Stimulated activated memory B cell treated with anti-CD40 and anti-IgM and Interleukin-4, amounts not matched to agents 10 μg/mL and 1 μg/mL and 100 μg/mL, for 72 hours (primary cell): ENCODE data around the gene TTC5.
"Not testable (repeated sequence)": the region's sequence is repeated elsewhere in the genome, so short reads cannot be mapped to it uniquely, and the experiment has no call there.

ENCODE experiments used
- ATAC-seq: fragments of 150-1000 bp; cut with Tn5 transposase; 2 replicates; pipeline ENCODE4 v1.10.0; 2021
- H3K27ac Mint-ChIP-seq: one replicate; pipeline ENCODE4 v1.8.0; 2022; ENCODE audit warnings: mild to moderate bottlenecking, mixed read lengths
- H3K27me3 Mint-ChIP-seq: one replicate; pipeline ENCODE4 v1.8.0; 2022; ENCODE audit warnings: mixed read lengths
- H3K36me3 Mint-ChIP-seq: one replicate; pipeline ENCODE4 v1.8.0; 2022; ENCODE audit warnings: mixed read lengths
- H3K4me1 Mint-ChIP-seq: one replicate; pipeline ENCODE4 v1.8.0; 2022; ENCODE audit warnings: mixed read lengths
- H3K4me3 Mint-ChIP-seq: one replicate; pipeline ENCODE4 v1.8.0; 2022; ENCODE audit warnings: mild to moderate bottlenecking, moderate library complexity, mixed read lengths
- H3K9me3 Mint-ChIP-seq: one replicate; pipeline ENCODE4 v1.8.0; 2022; ENCODE audit warnings: mixed read lengths

Gene TTC5

DNA sequence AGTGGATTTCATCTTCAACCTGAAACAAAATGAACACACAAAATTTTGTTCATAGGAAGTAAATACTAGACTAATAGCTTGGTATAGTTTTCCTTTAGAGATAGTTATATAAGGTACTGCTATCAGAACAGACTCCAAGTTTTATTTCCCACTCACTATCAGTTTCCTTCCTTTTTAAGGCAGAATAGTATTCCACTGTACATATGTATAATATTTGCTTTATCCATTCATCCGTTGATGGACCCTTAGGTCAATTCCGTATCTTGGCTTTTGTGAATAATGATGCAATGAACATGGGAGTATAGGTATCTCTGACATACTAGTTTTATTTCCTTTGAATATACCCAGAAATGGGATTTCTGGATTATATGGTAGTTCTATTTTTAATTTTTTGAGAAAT, 23.6 kb upstream of the TTC5 start:
- H3K9me3 Mint-ChIP-seq, result no peaks in the 10 kb centered on the region
- H3K27me3 Mint-ChIP-seq, result no peaks in the 10 kb centered on the region
- H3K36me3 Mint-ChIP-seq, result peaks cover 13% of the 10 kb centered on the region
- no peak overlapping the region for H3K4me3 Mint-ChIP-seq
- ATAC-seq, result no peak
- no peak overlapping the region for H3K27ac Mint-ChIP-seq
- peaks cover 51% of the 10 kb centered on the region for H3K4me1 Mint-ChIP-seq

DNA sequence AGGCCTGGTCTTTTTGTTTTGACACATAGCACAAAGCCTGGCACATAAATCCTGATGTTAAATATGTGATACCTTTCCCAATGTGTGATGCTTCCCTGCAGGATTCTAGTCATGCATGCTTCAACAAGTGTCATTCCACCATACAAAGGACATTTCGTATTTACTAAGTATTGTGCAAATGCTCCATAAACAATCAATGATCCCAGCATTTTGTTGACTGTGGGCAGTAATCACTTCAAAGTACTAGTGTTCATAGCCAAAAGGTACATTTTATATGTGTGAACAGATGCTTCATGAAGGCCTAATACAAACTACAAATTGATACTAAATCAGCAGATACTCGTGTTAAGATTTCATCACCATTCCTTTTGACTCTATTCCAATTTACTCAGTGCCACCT, 23.0 kb upstream of the TTC5 start:
- peaks cover 19% of the 10 kb centered on the region for H3K36me3 Mint-ChIP-seq
- no peak overlapping the region for H3K27ac Mint-ChIP-seq
- peaks cover 51% of the 10 kb centered on the region for H3K4me1 Mint-ChIP-seq
- H3K9me3 Mint-ChIP-seq, result no peaks in the 10 kb centered on the region
- no peaks in the 10 kb centered on the region for H3K27me3 Mint-ChIP-seq
- no peak for ATAC-seq
- H3K4me3 Mint-ChIP-seq, result no peak overlapping the region

DNA sequence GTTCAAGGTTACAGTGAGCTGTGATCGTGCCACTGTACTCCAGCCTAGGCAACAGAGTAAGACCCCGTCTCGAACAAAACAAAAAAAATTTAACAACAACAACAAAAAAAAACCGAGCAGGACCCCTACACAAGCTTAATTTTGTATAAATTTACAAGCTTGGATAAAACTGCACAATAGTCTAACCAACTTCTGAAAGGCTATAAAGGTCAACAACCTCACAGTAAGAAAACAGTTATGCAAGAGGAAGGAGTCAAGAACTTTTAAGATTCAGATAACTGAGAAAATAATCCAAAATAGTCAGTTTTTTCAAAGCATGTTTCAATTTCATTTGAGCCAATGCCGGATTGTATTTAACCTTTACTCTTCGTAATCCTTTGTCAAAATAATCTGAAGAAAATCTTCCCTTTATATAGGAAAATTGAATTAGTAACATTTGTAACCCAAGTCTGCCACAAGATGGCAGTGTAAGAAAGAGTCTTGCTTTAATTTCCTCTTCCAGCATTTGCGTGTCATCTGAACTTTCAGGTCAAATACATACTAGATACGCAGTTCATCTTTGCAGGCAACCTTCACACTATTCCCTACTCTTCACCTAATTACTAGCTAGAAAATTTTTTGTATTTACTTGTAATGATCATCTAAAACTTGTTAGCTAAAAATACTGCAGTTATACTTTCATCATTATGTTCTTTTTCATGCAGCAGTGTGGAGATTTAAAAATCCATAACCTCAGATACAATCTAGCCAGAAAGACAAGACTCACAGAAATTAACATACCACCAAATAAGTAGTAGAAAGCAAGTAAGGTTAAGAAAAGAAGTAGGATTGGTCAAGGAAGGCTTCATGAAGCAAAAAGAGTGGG, 21.5 kb upstream of the TTC5 start:
- H3K9me3 Mint-ChIP-seq, result no peaks in the 10 kb centered on the region
- peaks cover 20% of the 10 kb centered on the region for H3K36me3 Mint-ChIP-seq
- H3K27ac Mint-ChIP-seq, result peak overlapping the region; percentile 86
- H3K4me1 Mint-ChIP-seq, result peaks cover 44% of the 10 kb centered on the region
- peak; percentile 55 for ATAC-seq
- no peaks in the 10 kb centered on the region for H3K27me3 Mint-ChIP-seq
- peak overlapping the region; percentile 57 for H3K4me3 Mint-ChIP-seq

DNA sequence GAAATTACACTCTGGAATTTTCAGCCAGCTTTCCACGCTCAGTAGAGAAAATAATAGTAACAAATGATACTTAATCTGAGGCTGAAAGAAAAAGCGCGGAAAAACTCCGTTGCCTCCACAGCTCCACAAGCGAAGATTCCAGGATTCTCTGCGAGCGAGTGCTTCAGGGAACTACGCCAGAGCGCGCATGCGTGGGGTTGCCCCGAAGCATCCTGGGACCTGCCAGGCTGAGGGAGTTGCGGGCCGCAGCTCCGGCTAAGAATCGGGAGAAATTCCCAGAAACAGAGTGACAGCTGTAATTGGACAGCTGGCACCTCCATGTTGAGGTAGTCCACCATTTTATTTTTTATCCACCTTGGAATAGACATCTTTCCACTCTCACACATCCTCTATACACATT, 12.0 kb upstream of the TTC5 start:
- no peak for ATAC-seq
- H3K36me3 Mint-ChIP-seq, result peaks cover 44% of the 10 kb centered on the region
- H3K27ac Mint-ChIP-seq, result no peak overlapping the region
- no peaks in the 10 kb centered on the region for H3K9me3 Mint-ChIP-seq
- no peaks in the 10 kb centered on the region for H3K27me3 Mint-ChIP-seq
- no peaks in the 10 kb centered on the region for H3K4me1 Mint-ChIP-seq
- no peak overlapping the region for H3K4me3 Mint-ChIP-seq

DNA sequence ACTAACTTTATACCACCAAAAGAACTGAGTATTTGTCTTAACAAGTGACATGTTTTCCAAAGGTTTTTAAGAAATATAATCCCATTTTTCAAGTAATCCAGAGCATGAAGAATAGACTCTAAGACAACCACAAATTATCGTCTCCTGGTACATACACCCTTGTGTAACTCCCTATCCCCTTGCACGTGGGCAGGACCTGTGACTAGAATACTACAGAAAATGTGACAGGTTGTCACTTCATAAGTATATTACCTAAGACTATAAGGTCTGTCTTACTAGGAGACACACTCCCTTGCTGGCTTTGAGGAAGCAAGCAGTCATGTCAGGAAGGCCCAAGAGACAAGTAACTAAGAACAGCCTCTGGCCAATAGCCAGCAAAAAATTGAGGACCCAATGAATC, 8.3 kb upstream of the TTC5 start:
- Mint-ChIP-seq H3K4me1 (no peaks in the 10 kb centered on the region), H3K36me3 (peaks cover 54% of the 10 kb centered on the region), H3K27me3 (no peaks in the 10 kb centered on the region), H3K9me3 (no peaks in the 10 kb centered on the region), H3K27ac (no peak overlapping the region), H3K4me3 (no peak overlapping the region)
- no peak for ATAC-seq

DNA sequence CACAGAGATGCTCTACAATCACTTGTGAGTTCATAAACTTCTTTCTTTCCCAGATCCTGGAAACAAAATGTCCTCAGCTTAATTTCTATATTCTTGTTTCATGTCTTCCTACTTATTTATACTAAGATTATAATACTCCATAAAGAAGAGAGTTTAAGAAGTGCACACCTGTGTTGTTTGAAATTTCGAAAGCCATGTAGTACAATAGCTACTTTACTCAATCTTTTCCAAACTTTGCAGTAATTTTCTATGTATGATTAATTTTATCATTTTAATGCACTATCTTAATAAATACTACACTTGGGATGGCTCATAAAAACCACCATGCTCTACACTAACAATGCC, 300 bp upstream of the TTC5 start:
- Mint-ChIP-seq H3K27ac (peak overlapping the region; percentile 60), H3K36me3 (peaks cover 21% of the 10 kb centered on the region), H3K9me3 (no peaks in the 10 kb centered on the region), H3K27me3 (no peaks in the 10 kb centered on the region), H3K4me1 (peaks cover 17% of the 10 kb centered on the region), H3K4me3 (peak overlapping the region; percentile 84)
- no peak for ATAC-seq

DNA sequence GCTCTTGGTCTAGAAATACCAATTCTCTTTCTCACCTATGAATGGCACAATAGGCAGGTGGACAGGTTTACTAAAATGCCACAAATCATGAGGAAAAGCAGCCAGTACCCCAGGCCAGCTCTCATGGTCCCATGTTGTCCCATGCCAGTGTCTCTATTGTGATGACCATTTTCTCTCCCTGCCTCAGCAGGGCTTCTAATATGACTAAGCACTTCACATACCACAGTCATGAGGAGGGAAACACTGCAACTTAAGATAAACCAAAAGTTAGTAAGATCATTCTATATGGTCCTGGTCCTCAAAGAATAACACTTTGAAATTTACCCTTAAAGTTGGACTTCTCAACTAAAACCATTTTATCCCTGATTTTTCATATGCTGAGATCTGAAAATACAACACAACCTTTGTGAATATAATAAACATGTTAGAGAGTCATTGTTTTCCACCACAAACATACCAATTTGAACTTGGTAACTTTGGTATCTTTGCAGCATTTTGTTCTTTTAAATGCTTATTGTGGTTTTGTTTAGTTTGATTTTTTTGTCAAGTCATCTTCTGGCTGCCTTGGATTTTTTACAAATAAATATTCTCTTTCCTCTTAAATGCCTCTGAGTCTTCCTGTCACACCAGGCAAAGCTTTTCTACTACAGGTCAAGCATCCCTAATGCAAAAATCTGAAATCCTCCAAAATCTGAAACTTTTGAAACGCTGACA, 3.6 kb downstream of the TTC5 start:
- Mint-ChIP-seq H3K4me3 (no peak overlapping the region), H3K27ac (no peak overlapping the region), H3K4me1 (peaks cover 17% of the 10 kb centered on the region), H3K27me3 (no peaks in the 10 kb centered on the region), H3K36me3 (peaks cover 41% of the 10 kb centered on the region), H3K9me3 (no peaks in the 10 kb centered on the region)
- no peak for ATAC-seq

DNA sequence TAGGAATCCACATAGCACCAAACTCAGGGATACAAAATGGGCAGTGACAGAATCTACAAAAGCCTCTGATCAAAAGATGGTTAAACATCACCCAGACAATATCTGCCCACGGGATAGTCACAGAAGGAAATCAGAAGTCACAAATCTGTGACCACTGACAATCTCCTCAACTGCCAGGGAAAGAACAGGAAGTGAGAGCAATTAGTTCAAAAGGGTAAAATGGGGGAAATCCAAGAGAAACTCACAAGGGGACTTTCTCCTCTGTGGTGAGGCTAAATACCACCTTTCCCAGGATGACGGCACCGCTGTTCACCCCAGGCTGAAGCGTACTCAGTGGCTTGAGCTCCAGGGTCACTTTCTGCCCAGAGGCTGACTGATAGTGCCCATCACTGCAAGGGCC, 10.7 kb downstream of the TTC5 start:
- Mint-ChIP-seq H3K27me3 (no peaks in the 10 kb centered on the region), H3K4me1 (peaks cover 24% of the 10 kb centered on the region), H3K36me3 (peaks cover 59% of the 10 kb centered on the region), H3K9me3 (no peaks in the 10 kb centered on the region), H3K4me3 (no peak overlapping the region), H3K27ac (peak overlapping the region; percentile 38)
- ATAC-seq, result peak; percentile 92

DNA sequence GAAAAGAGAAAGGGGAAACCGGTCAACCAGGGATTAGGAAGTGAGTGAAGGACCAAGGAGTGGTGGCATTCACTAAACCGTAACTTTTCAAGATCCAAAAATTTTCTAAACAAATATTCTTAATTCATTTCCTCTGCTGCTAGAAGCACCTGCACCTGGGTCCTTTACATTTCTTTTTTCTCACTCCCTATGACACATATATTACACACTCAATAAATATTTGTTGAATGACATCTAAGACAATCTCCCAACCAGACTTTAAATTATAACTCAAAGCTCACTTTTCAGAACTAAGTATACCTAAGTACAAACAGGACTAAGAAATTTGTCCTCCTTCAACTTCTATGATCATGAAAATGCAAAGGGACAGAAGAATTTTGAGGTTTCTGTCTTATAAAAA, 11.1 kb downstream of the TTC5 start:
- no peak overlapping the region for H3K4me3 Mint-ChIP-seq
- peaks cover 61% of the 10 kb centered on the region for H3K36me3 Mint-ChIP-seq
- peaks cover 24% of the 10 kb centered on the region for H3K4me1 Mint-ChIP-seq
- ATAC-seq, result no peak
- H3K27me3 Mint-ChIP-seq, result no peaks in the 10 kb centered on the region
- H3K27ac Mint-ChIP-seq, result peak overlapping the region; percentile 38
- H3K9me3 Mint-ChIP-seq, result no peaks in the 10 kb centered on the region

DNA sequence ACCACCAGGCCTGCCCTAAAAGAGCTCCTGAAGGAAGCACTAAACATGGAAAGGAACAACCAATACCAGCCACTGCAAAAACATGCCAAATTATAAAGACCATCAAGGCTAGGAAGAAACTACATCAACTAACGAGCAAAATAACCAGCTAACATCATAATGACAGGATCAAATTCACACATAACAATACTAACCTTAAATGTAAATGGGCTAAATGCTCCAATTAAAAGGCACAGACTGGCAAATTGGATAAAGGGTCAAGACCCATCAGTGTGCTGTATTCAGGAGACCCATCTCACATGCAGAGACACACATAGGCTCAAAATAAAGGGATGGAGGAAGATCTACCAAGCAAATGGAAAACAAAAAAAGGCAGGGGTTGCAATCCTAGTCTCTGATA, 23.8 kb downstream of the TTC5 start:
- H3K27ac Mint-ChIP-seq, H3K27me3 Mint-ChIP-seq, H3K9me3 Mint-ChIP-seq, H3K4me3 Mint-ChIP-seq, ATAC-seq: not testable (repeated sequence)
- Mint-ChIP-seq H3K4me1 (peaks cover 20% of the 10 kb centered on the region), H3K36me3 (peaks cover 85% of the 10 kb centered on the region)

DNA sequence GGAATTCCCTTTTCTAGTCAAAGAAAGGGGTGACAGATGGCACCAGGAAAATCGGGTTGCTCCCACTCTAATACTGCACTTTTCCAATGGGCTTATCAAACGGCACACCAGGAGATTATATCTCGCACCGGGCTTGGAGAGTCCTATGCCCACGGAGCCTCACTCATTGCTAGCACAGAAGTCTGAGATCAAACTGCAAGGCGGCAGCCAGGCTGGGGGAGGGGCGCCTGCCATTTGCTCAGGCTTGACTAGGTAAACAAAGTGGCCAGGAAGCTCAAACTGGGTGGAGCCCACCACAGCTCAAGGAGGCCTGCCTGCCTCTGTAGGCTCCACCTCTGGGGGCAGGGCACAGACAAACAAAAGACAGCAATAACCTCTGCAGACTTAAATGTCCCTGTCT, 25.5 kb downstream of the TTC5 start:
- not testable (repeated sequence) for H3K9me3 Mint-ChIP-seq, H3K27me3 Mint-ChIP-seq, H3K27ac Mint-ChIP-seq, ATAC-seq, H3K4me3 Mint-ChIP-seq
- peaks cover 20% of the 10 kb centered on the region for H3K4me1 Mint-ChIP-seq
- H3K36me3 Mint-ChIP-seq, result peaks cover 77% of the 10 kb centered on the region

DNA sequence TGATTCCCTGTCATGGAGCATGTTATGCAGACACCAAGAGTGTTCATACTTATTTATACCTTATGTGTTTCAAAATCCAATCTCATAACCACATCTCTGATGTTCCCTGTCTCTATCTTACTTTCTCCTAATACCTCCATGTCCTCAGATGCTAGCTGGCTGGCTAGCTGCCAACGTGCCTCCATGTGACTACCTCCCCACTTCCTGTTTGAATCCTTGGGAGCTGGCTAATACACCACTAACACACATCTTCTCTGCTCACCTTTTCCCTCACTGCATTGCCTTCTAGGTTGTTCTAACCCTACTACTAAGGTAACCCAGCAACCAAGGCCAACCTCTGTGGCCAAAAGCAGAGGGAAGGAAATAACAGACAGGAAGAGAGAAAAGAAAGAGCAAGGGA, 27.3 kb downstream of the TTC5 start:
- H3K4me1 Mint-ChIP-seq, result peaks cover 20% of the 10 kb centered on the region
- no peaks in the 10 kb centered on the region for H3K27me3 Mint-ChIP-seq
- H3K36me3 Mint-ChIP-seq, result peaks cover 81% of the 10 kb centered on the region
- peaks cover 14% of the 10 kb centered on the region for H3K9me3 Mint-ChIP-seq
- no peak overlapping the region for H3K4me3 Mint-ChIP-seq
- H3K27ac Mint-ChIP-seq, result no peak overlapping the region
- ATAC-seq, result no peak

DNA sequence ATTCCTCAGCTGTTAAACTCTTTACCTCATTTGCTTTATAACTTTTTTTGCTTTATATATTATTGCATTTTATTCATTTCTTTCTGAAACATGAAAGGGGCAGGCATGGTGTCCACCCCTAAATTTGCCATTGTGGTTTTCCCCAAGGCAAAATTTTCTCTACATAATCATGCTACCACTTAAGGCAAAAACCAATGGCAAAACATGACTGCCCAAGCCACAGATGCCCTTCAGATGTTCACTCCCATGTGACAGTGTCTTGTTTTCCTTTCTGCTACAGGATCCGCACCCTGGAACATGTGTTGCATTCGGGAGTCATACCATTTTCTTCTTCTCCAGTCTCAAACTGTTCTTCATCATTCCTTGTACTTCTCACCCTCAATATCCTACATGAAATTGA, 28.3 kb downstream of the TTC5 start:
- H3K4me1 Mint-ChIP-seq, result peaks cover 20% of the 10 kb centered on the region
- H3K27me3 Mint-ChIP-seq, result no peaks in the 10 kb centered on the region
- H3K9me3 Mint-ChIP-seq, result peaks cover 23% of the 10 kb centered on the region
- ATAC-seq, result no peak
- H3K4me3 Mint-ChIP-seq, result no peak overlapping the region
- peaks cover 81% of the 10 kb centered on the region for H3K36me3 Mint-ChIP-seq
- H3K27ac Mint-ChIP-seq, result no peak overlapping the region

DNA sequence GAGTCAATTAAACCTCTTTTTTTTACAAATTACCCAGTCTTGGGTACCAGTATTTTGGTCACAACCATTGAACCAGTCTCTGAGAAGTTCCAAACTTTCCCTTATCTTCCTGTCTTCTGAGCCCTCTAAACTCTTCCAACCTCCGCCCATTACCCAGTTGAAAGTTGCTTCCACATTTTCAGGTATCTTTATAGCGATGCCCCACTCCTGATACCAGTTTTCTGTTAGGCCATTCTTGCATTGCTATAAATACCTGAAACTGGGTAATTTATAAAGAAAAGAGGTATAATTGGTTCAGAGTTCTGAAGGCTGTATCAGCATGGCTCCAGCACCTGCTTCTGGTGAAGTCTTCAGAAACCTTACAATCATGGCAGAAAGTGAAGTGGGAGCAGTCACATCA, 31.7 kb downstream of the TTC5 start:
- Mint-ChIP-seq H3K27ac (no peak overlapping the region), H3K27me3 (no peaks in the 10 kb centered on the region), H3K4me3 (no peak overlapping the region), H3K36me3 (peaks cover 69% of the 10 kb centered on the region), H3K9me3 (peaks cover 32% of the 10 kb centered on the region), H3K4me1 (no peaks in the 10 kb centered on the region)
- ATAC-seq, result no peak

DNA sequence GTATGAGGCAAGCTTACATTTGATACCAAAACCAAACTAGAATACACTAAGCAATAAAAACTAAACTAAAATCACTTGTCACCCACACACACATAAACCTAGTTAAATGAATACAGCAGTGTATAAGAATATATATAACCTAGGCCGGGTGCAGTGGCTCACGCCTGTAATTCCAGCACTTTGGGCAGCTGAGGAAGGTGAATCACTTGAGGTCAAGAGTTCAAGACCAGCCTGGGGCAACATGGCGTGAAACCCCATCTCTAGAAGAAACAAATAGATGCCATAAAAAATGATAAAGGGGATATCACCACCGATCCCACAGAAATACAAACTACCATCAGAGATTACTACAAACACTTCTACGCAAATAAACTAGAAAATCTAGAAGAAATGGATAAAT, 41.4 kb downstream of the TTC5 start:
- not testable (repeated sequence) for H3K9me3 Mint-ChIP-seq, ATAC-seq, H3K4me3 Mint-ChIP-seq, H3K27me3 Mint-ChIP-seq, H3K27ac Mint-ChIP-seq, H3K4me1 Mint-ChIP-seq
- peaks cover 14% of the 10 kb centered on the region for H3K36me3 Mint-ChIP-seq

DNA sequence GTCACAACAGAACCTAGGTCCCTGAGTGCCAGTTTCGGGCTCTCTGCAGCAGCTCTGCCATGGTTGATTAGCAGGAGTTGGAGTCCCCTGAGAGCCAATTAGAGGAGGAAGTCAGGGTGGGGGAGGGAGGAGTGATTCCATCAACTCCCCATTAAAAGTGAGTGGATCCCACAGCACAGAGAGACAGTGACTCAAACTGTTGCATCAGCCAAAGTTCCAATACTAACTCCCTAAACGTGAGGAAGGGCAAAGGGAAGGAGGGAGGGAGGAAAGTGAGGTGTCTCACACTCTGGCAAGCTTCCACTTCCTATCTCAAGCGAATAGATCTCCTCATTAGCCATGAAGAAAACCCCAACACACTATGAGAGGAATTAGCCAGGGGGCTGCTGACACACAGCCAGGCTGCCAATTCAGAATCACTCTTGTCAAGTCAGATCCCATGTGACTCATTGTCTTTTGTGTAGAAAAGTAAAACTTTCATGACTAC, 43.1 kb downstream of the TTC5 start:
- ATAC-seq, result no peak
- Mint-ChIP-seq H3K9me3 (no peaks in the 10 kb centered on the region), H3K4me3 (no peak overlapping the region), H3K27ac (no peak overlapping the region), H3K36me3 (peaks cover 14% of the 10 kb centered on the region), H3K4me1 (peaks cover 9% of the 10 kb centered on the region), H3K27me3 (no peaks in the 10 kb centered on the region)
